SHP77 (cell line): Measurements from ENCODE around the gene NGEF.
"Not testable (repeated sequence)": the region's sequence is repeated elsewhere in the genome, so short reads cannot be mapped to it uniquely, and the experiment has no call there.

Source experiments
- DNase-seq, 2 experiments: peaks; one replicate each; lab custom pipeline; 2025; lab: John Stamatoyannopoulos, UW

The NGEF gene

DNA sequence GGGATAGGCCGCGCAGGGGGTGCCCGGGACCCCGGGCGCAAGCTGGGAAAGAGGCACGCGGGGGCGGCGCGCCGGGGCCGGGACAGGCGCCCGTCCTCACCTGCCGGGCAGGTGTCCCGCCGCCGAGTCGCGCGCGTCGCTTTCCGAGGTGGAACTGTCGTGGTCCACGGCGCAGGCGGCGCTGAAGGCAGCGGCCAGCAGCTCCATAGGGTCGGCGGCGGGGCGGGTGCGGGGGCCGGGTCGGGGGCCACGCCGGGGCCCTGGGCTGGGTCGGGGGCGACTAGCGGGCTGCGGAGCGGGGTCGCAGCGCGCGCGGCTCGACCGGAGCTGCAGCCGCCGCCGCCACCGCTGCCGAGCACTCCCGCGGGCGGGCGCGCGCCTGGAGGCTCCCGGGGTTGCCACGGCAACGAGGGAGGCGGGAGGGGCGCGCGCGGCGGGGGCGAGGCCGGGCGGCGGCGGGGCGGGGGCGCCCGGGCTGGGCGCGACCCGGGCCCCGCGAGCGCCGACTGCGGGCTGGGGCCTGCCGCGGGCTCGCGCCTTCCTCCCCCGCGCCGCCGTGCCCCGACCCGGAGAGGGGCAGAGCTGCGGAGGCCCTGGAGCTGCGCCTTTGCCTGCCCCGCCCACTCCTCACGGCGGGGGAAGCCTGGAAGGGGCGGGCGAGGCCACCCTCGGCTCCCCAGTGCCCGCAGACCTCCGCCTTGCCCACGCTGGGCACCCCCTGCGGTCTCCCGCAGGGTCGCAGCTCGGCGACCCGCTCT is 85.1 kb downstream of the NGEF start:
- DNase-seq, result no peak

DNA sequence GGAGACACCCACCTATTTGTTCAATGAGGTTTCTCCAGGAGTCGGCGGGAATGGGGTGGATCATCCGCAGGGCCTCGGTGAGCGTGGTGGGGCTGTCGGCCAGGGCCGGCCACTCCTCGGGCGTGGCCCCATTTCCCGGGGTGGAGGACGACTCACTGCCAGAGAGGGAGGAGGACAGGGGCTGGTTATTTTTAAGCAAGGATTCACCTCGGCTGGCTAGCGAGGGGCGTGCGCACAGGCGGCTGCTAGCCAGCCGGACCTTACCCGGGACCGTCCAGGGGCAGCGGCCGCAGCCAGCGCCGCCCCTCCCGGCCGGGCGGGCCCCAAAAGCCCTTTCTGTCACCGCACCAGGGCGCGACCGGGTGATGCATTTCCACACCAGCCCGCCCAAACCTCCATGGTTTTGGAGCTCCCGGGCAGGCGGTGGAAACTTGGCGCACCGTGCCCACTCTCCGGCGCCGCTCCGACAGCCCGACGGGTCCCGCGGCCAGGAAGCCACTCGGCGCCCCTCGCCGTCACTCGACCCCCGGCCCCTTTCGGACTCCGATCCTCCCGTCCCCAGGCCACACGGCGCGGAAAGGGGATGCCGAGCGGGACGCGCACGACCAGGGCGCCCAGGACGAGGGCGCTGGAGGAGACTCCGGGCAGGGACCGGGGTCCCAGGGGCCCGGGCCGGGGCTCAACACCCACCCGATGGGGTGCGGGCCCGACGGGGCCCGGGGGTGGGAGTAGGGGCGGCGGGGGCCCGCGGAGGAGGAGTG is 85.8 kb downstream of the NGEF start:
- no peak for DNase-seq

DNA sequence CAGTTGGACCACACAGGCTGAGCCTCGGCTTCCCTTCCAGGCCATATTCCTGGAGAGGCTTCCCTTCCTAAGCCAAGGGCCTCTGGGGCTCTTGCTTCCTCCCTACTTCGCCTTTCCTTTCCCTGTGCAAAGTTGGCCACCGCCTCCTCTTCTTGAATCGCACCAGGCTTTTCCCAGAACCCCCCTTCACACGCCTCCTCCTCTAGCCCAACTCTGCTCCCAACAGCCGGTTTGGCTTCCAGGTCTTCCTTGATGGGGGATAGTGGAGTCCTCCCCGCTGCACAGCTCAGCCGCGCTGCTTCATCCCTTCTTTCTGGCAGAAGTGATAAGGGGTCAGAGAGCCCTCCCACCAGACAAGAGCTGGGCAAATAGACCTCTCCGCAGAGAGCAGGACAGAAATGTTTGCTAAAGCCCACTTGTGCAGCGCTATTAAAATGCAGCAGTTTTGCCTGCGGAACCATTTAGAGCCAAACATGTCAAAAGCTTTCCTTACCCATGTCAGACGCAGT is 86.6 kb downstream of the NGEF start:
- DNase-seq, result no peak

DNA sequence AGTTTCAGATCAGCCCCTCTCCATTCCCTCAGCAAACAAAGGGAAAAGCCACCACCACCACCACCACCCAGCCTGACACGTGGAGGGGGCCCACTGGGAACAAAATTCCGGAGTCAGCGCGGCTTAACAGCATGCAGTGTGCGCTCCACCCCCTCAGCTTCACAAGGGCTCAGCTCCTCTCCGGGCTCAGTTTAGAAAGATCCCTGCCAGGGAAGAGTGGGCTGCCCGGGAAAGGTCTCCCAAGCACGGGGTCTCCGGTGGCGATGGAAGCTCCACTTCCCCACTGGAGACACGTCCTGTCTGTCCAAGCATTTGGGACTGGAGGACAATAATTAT is 87.3 kb downstream of the NGEF start:
- DNase-seq, result no peak

DNA sequence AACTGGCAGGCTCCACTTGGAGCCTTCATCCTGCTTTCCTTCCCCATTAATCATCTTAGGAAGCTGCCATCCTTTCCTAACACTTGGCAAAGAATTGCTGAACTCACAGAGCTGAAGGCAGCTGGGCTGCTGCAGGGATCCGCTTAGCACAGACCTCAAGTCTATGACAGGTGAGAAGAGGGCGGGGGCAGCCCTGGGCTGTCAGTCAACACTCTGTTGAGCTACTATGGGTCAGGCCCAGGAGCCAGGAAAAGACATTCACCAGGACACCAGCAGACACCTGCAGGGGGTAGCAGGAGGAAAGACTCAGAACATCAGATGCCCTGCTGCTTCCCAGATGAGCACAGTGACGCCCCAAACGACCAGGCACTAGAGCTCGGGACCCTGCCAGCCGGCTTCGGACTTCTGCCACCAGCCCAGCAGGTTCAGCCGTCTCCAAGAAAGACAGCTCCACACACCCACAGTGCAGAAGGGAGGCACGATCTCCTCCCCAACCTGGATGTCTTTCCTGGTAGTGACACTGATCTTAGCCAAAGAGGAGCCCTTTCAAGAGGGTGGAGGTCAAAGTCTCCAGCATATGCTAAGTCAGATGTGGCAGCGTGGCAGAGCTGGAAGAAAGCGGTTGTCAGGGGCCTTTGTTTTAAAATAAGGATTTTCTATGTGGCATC is 87.8 kb downstream of the NGEF start:
- DNase-seq, result no peak

DNA sequence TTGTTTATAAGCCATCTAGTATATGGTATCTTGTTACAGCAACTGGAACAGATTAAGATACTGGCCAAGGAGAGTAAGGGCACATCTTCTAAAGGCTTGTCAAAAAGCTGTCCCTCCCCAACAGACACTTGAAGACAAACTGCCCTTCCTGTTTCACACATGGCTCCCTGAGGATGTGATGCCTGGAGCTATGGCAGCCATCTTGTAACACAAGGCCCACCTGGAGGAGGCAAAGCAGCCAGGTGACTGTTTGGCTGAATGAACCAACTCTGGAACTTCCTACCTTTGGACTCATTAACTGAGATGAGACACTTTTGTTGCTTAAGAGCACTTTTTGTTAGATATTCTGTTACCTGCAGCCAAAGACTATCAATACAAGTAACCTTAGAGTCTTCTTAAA is 88.6 kb downstream of the NGEF start:
- DNase-seq, result no peak

DNA sequence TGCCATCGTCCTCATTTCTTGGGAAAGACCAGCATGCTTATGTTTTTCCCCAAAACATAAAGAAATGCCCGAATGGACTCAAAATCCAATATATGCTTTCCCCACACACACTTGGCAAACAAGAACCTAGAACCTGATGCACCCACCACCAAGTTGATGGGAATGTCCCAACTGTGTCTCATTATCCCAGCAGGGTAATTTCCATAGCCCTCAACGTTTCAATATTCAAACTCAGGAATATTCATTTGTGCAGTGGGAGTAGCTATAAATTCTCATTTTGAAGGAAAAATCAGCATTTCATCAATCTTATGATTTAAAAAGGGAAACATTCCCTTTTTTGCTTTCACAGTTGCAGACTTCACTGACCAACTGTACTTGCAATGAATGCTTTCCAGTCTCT is 92.3 kb downstream of the NGEF start:
- DNase-seq, result no peak

DNA sequence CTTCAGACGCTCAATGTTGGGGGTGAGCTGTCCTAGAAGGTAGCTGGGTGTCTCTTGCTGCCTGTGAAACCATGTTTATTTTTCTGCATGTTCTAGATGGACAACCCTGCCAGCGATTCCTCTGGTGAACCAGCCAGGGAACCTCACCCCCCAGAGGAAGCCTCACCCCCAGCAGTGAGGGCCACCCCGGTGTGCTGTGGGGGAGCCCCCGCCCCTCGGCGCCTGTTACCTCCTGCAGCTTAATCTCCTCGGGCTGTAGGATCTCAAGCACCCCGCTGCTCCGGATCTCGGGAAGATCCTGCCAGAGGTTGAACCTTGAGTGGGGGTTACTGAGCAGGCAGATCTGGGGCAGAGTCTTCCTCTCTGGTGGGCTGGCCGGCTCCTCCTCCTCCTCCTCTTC is 93.0 kb downstream of the NGEF start:
- DNase-seq, result no peak

DNA sequence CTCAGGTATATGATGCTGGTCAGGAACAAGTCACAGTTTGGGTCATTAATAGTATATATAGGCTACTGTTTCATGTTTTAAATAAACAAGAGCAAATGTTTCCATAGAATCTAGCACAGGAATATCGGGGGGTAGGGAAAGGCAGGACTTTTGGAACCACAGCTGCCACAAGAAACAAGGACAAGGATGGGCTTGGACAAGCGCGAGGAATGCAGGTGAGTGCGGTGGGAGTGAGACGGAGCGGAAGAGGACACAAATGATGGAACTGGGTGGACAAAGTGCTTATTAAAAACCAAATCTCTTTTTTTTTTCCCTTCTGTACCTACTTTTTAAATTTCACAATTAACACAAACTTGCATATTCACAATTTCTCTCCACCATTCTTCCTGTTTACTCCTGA is 93.9 kb downstream of the NGEF start:
- DNase-seq, result no peak

DNA sequence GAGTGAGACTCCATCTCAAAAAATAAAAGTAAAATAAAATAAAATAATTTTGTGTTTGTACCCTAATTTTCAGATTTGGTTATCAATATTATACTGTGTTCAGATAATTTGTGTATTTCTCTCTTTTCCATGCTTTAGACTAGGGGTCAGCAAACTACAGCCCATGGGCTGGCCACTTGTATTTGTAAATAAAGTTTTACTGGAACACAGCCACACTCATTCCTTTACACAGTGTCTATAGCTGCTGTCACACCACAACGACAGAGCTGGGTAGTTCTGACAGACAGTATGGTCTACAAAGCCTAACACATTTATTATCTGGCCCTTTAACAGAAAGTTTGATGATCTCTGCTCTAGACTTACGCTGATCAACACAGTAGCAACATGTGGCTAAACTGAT is 99.2 kb downstream of the NGEF start:
- no peak for DNase-seq

DNA sequence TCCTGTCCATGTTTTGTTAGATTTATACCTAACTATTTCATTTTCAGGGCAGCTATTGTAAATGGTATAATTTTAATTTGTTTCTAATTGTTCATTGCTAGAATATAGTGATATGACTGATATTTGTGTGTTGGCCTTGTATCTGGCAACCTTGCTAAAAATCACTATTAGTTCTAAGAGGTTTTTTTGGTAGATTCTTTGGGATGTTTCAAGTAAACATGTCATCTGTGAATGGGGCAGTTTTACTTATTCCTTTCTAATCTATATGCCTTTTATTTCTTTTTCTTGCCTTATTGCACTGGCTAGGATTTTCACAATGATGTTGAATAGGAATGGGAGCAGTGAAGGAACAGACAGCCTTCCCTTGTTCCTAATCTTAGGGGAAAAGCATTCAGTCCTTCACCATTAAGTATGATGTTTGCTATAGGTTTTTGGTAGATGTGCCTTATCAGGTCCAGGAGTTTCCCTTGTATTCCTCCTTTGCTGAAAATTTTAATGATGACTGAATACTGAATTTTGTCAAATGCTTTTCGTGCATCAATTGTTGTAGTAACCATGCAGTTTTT is 101.3 kb downstream of the NGEF start:
- no peak for DNase-seq

DNA sequence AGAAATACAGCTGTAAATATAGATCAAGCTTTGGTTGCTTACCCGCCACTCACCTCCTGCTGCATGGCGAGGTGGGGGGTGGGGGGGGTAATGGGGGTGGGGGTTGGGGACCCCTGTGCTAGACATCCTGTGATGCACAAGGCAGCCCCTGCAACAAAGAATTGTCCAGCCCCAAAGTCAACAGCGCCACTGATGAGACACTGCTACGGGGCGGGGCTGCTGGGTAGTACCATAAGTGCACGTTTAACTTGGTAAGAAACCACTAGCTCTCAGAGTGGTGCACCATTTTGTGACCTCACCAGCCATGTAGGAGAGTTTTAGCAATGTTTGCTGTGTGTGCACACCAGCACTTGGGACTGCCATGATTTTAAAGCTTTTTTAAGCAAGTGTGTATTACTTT is 102.7 kb downstream of the NGEF start:
- DNase-seq, result no peak

DNA sequence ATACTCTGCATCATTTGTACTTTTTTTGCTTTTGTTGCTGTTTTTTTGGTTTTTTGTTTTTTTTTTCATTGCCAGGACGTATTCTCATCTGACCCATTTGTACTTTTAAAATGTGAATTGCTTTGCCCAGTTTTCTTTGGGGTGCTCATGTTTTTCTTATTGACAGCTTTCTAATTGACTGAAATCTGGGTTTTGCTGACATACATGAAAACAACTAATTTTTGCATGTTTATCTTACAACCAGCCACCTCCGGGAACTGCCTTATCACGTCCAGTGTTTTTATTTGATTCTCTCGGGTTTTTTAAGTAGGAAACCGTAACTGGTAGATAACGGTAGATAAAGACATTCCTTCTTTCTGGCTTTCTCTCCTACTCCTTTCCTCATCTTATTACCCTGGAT is 104.4 kb downstream of the NGEF start:
- no peak for DNase-seq

DNA sequence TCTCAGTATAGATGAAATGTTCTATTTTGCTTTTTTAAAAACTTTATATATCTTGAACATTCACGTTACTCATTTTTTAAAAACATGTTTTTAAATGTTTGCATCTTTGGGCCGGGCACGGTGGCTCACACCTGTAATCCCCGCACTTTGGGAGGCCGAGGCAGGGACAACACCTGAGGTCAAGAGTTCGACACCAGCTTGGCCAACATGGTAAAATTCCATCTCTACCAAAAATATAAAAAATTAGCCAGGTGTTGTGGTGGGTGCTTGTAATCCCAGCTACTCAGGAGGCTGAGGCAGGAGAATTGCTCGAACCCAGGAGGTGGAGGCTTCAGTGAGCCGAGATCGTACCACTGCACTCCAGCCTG is 105.4 kb downstream of the NGEF start:
- DNase-seq, result not testable (repeated sequence)

DNA sequence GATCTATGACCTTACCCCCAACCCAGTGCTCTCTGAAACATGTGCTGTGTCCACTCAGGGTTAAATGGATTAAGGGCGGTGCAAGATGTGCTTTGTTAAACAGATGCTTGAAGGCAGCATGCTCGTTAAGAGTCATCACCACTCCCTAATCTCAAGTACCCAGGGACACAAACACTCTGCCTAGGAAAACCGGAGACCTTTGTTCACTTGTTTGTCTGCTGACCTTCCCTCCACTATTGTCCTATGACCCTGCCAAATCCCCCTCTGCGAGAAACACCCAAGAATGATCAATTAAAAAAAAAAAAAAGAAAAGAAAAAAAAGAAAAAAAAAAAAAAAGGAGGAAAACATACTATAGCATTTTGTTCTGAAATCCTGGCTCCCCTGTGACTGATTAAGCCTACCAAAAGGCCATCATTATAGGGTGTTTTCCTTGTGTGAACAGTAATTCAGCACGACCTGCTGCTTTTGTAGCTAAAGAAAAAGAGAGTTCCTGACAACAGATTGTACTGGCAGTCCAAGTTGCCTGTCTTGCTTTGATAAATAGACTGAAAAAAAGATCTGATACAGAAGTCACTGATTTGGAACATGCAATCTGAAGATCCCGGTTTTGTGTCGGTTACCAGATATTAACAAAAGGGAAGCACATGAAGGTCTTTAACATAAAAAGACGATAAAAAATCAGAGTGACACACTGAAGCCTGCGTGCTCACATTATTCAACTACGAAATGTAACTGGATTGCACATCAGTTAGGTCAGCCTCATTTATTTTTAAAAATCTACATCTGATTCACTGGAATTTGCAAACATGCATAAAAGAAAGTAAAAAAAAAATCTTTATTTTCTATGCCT is 106.0 kb downstream of the NGEF start:
- DNase-seq, result not testable (repeated sequence)

DNA sequence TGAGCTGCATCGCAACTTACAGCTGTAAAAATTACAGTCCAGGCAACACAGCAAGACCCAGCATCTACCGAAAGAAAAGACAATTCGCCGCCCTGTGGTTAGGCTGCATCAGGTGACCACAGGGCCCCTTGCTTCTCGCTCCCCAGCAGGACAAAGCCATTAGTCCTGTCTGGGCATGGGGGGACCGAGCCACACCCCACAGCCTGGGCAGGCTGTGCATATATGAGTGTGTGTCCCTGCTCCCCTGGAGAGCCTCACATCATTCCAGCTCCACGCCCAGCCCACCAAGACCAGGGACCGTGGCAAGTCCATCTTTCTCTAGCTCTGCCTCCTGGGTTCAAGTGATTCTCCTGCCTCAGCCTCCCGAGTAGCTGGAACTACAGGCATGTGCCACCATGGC is 109.1 kb downstream of the NGEF start:
- no peak for DNase-seq

DNA sequence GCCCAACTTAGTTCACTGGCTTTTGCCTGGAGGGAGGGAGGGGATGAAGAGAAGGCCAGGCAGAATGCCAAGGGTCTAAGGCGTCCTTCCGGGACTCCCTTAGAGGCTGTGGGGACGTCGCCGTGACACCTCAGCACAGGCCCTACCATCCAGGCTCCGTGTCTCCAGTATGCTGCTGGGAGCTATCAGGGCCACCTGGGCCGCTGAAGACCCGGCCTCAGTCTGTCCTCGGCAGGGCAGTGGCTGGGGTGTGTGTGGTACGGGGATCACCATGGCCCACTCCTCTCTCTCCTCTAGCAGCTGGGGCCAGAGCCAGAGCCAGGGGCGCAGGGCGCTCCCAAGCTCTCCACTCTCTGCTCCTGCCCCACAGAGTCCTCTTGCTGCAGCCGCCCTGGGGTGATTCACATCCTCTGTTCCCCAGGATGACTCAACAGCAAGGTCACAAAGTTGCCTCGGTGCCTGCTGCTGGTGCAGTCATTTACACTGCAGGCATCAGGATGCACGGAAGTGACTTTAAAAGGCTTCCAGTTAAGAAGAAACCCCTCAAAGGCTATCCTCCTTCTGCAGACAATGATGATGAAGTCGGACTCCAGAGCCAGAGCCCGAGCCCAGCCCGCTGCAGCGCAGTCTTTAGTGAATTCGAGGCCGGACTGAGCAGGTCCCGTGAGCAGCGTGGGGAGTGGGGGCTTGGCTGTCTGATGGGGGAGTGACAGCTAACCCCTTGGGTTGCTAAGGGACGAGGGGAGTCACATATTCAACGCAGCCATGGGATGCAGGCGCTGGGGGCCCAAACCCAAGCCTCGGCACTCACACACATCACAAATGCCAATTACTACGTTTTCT is 111.1 kb downstream of the NGEF start:
- no peak for DNase-seq

DNA sequence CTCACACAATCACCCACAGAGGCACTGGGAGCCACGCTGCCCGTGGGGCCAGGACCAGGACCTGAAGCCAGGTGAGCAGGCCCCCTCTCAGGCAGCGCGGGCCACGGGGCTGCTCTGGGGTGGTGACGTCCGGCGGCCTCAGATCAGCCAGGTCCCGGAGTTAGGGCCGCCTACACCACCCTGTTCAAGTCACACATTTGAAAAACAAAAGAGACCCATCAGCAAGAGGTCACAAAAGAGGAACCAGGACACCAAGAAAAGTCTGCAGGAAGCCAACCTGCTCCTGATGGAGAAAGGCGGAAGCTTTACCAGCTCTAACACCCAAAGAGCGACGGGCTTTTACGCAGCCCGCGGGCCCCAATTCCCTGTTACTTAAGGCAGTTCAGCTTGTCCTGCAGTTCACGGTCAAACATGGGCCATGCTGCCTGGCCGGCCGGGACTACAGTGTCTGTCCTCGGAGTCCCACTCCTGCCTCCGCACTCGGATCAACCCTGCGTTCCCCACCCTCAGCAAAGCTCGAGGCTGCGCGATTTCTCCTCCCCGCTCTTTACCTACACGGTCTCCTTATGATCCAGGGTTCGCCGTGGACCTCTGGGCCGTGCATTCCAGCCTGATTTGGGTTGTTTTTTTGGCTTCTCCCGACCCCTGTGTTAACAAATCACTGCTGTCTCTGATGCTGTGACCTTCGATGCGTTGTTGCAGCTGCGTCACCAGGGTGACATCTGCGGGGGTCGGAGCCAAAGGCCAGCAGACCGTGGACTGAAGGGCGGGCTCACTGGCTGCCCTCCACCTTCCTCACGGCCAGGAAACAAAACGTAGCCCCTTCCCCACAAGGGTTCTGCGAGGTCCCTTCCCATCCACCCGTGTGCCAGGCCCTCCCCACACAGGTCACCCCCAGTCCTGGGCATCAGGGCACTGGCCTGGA is 112.0 kb downstream of the NGEF start:
- DNase-seq, result no peak

DNA sequence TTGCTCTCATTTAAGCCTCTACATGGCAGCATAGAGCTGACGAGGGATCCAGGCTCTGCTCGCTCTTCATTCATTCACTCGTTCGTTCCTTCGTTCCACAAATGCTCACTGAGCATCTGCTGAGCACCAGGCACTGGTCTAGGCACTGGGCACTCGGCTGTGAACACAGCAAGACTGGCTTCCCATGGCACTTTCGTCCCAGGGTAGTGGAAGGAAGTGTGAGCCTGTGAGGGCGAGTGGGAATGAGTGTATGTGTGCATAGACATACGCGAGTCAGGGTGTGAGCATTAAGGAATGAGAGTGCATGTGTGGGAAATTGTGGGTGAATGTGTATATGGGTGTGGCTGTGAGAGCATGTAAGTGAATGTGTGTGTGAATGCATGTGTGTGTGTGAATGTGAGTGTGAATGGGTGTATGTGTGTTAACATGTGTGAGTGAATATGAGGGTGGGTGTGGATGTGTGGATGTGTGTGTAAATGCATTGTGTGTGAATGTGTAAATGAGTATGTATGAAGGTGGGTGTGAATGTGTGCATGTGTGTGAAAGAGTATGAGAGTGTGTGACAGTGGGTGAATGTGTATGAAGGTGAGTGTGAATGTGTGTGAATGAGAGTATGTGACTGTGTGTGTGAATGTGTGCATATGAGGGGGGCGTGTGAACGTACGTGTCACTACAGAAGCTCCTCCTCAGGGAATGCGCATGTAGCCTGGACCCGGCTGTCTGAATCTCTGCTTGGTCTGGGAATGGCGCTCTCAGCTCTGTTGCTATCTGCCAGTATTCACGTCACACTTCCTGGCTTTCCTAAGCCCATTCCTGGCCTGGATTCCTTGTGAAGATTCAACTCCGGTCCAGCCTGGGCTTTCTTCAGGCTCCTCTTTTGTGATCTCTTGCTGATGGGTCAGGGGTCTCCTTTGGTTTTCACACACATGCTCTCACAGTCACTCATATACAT is 114.2 kb downstream of the NGEF start:
- no peak for DNase-seq
